HuH-7 (cell line): ENCODE measurements around the gene MRPL48.

Experiments
- DNase-seq: peaks from one replicate; pipeline ENCODE4 v3.0.0; 2011; ENCODE audit warnings: low spot score

The MRPL48 gene

DNA sequence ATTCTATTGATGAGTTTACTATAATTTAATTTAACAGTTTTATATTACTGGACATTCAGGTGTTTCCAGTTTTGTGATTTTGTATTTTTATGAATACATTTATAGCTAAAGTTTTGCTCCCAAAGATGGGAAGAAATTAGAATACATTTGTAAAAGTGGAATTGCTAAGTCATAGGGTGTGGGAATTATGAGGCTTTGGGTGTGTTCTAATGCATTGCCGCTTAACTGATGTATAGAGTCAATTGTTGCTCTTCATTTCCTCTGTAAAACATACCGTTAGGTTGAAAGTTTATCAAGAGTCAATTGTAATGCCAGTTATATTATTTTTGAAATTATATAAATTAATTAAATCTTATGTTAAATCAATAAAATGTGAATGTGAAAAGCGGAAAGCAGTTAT, 105.4 kb downstream of the MRPL48 start:
- DNase-seq: no peak

DNA sequence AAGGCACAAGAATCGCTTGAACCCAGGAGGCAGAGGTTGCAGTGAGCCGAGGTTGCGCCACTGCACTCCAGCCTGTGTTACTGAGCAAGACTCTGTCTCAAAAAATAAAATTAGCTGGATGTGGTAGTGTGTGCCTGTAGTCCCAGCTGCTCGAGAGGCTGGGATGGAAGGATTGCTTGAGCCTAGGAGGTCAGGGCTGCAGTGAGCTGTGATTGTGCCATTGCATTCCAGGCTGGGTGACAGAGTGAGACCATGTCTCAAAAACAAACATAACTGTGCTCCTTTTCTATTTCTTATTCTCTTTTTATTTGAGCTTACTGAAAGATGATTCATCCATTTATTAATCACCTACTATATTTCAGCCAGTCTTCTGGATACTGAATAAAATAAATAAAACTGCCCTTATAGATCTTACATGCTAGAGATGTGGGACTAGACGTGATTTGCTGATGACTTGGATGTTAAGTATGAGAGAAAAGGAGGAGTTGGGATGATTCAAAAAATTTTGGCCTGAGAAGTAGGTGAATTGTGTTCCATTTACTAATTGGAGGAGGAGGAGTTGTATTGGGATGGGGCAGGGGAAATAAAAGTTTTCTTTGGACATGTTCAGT, 107.2 kb downstream of the MRPL48 start:
- no peak for DNase-seq

DNA sequence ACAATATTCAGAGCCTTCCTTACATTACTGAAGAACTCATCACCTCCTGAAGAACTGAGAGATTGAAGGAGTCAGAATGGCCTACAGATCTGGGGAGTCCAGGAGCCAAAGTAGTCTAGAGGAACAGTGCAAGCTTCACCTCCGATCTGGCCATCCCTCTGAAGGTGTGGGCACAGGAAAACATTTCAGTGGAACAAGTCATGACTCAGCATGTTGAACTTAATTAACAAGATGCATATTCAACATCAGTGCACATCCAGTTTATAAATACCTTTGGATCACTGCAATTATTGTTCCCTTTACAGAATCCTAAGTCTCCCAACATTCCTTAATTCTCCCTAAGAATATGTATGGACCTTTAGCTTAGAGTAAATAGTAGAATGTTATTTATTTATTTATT, 114.6 kb downstream of the MRPL48 start:
- no peak for DNase-seq

DNA sequence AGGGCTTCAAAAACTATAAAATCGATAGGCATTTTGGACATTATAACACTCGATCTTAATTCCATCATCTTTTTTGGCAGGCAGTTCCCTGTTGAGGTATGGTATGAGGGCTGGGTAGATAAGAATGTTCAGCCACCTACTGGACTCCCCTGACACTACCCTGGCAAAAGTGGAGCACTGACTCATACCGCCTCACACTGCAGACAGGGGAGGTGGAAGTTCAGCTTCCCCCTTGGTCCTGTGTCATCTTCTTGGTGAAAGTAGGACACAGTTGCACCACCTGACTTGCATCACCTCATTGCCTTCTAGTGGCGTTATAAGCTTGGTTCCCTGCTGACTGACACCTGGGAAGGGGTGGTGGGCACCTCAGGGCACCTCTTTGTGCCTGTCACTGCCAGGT, 119.5 kb downstream of the MRPL48 start:
- DNase-seq: peak; percentile 28

DNA sequence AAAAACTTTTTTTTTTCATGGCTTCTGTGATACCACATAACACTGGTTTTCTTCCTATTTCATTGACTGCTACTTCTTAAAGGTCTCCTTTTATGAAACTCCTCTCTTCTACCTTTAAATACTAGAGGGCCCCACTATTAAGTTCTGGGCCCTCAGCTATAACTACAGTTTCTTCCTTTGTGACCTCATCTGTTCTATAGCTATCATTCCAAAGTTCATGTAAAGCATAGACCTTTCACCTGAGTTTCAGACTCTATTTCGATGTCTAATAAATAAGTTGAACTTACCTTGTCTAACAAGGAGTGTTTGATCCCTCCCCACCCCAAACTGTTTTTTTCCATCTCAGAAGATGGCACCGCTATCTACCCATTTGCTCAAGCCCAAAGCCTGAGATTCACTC, 124.4 kb downstream of the MRPL48 start:
- DNase-seq: no peak

DNA sequence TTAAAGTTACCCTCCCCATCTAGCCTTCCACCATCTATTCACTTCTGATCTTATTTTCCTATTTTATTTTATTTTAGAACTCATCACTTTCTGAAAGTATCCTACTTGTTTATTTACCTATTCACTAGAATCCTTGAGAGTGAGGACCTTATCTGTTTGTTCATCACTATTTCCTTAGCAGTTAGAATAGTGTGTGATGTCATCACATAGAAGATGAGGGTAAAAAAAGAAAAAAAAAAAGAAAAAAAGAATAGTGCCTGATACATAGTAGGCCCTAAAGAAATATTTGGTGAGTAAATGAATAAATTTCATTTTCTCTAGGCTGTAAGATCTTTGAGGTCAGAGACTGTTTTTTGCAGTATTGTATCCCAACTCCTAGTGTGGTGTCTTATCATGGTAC, 125.8 kb downstream of the MRPL48 start:
- no peak for DNase-seq

DNA sequence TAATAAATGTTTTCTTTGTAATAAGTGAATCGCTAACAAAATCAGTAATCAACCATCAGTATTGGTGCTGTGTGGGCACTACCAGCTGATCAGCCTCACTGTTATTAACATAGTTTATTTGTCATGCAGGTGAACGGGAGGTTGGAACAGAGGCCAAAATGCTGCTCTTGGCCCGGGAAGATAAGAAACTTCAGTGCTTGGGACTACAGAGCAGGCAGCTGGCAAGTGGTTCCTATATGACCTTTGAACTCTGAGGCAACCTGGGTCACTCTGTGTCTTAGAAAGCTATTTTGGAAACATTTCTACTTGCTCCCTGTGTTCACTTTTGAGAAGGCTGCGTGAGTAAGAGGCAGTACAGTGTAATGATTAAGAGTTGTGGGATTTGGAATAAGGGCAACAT, 126.6 kb downstream of the MRPL48 start:
- no peak for DNase-seq
